Right hindlimb (tissue), 1 donor: ENCODE measurements around the gene GRIPAP1.
A peak's percentile ranks its signal among the peaks of the same experiment; 100 is the strongest.

Source experiments
- DNase-seq: peaks from one replicate; pipeline ENCODE4 v3.0.0-alpha.2; 2018

The GRIPAP1 gene

DNA sequence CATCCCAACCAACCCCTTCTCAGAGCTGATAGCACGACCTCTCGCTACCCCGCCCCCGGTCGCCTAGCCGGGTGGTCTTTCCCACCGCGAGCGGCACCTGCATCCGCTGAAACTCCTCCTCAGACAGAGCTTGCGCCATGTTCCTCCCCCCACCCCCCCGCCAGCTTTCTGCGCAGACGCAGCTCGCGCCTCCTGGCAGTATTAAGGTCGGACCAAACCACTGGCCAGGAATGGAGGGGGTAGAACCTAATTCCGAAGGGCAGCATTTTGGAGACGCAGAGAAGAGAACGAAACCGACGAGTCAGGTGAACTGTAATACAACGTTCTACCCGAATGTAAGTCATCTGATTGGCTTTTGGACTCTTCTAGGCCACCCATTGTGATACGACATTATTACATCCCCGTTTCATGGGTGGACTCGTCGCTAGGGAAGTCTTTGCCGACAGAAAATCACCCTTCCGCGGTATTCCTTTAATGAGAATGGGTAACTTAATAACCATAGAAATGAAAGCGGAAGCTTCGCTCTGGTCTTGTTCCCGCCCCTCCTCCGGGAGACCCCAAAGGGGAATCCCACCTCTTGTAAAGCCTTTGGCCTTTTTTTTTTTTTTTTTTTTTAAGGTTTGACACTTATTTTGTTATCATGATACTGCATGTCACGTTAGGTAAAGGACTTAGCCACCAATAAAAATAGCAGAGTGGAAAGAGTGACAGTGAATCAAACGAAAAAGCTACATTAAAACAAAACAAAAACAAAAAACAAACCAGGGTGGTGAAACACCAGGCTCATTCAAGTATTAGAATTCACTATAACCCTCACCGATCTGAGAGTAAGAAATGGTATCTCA is at the start of gene GRIPAP1:
TSS of gene GRIPAP1 (minus strand) at position 174 of the 845 bp plus-strand sequence. CDS start at position 139, 35 bp downstream.
- peak; percentile 85 for DNase-seq

GRCh38 chrX:49043987-49044281 is 41.9 kb upstream of the GRIPAP1 start:
- no peak for DNase-seq

DNA sequence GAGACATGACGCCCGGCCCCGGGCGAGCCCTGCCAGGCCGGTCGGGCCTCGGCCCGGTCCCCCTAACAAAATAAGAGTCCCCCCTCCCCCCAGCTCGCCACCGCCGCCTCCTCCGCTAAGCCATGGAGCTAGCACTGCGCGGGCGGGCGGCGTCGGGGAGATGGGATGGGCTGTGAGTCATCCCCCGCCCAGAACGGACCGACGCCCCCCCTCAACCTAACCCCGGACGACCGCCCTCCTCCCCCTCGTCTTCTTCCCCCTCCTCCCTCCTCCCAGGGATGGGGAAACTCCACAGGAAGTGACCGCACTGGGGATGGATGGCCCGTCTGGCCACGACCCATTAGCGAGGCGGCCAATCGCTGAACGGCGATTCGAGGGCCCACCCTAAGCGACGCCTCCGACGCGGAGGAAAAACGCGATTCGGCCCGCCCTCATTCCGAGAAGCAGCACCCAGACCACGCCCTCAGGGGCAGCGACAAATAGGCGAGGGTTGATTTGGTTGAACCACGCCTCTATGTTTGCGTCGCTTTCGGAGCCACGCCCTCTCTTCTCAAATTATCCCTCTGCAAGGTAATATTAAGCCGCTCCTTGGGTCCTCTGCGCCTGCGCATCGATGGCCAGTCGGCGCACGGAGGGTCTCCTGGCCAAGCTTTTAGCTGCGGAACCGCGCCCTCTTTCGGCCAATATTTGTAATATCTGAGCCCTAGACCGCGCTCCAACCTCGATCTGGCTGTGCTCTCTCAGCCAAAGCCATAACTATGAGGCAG is 41.3 kb upstream of the GRIPAP1 start, which contains the start of gene TFE3:
TSS of gene TFE3 (minus strand) at position 138 of the 767 bp plus-strand sequence. CDS start at position 7, 131 bp downstream.
- peak; percentile 98 for DNase-seq

- DNase-seq = no peak
Observed at GRCh38 chrX:49042581-49043219, 40.6 kb upstream of the GRIPAP1 start.

DNA sequence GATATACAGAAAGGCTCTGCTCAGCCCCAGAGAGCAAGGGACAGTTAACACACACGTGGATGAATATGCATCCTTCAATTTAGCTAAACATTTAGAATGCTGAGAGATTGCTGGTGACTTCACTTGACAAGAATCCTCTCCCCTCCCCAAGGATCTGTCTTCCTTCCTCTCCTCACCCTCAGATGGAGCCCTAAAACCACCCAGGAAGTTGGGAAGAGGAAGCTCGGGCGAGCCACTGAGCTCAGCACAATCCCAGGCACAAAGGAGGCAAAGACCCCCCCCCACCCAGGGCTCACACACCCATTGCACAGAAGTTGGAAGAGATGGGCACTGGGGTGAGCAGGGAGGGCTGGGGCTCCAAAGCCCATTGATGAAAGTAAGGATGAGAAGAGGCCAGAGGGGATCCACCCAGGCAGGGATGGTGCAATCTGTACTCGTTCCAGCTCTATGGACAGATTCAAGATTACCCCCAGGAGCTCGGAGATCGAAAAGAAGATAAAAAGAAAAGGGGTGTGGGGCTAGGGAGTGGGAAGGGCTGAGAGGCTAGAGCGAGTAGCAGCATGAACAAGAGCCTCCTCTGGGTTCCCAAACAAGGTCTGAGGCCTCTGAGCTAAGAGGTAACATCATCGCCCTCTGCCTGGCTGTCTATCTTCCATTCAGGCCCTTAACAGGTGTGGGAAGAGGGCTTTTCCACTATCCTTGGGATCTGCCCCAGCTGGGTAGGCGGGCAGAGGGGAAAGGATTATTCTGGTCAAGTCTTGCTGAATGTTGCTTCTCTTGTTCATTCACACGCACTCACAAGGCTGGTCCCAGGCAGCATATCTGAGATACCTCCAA is 39.9 kb upstream of the GRIPAP1 start:
- DNase-seq = no peak

- DNase-seq = no peak
Observed at GRCh38 chrX:49040376-49040955, 38.4 kb upstream of the GRIPAP1 start.

GRCh38 chrX:49039598-49040375 is 37.7 kb upstream of the GRIPAP1 start:
- peak; percentile 61 for DNase-seq

GRCh38 chrX:49037883-49038475 is 35.9 kb upstream of the GRIPAP1 start:
- DNase-seq = no peak

GRCh38 chrX:49030283-49030682 is 28.2 kb upstream of the GRIPAP1 start:
- DNase-seq = no peak

DNA sequence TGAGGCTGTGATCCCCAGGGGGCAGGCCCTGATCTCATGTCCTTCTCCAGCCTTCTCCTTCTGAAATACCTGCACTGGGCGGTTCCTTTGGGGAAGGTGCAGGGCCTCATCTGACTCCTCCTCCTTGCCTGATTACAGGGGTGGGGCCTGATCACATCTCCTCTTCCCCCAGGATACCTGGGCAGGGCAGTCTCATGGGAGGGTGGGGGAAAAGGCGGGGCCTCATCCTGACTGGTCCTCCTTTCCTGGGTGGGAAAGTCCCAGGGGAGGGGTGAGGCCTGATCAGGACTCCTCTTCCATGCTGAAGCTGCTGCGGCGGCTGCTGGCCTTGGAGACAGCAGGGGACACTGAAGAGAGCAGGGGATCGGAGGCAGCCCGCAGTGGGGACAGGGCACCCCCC is 27.8 kb upstream of the GRIPAP1 start:
- DNase-seq = no peak

DNA sequence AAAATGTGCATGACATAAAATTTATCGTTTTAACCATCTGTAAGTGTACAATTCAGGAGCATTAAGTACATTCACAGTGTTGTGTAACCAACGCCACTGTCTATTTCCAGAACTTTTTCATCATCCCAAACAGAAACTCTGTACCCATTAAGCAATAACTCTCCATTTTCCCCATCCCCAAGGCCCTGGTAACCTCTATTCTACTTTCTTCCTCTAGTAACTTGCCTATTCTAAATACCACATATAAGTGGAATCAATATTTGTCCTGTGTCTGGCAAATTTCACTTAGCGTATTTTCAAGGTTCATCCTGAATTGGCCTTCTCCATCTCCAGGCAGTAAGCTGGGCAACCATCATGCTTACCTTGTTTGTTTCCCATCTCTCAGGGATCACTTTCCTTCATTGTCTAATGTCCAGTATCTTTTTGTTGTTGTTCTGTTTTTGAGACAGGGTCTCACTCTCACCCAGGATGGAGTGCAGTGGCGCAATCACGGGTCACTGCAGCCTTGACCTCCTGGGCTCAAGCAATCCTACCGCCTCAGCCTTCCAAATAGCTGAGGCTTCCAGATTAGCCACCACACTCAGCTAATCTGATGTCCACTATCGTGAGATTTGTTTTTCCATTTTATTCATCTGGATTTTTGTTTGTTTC is 17.7 kb upstream of the GRIPAP1 start:
- DNase-seq = no peak

DNA sequence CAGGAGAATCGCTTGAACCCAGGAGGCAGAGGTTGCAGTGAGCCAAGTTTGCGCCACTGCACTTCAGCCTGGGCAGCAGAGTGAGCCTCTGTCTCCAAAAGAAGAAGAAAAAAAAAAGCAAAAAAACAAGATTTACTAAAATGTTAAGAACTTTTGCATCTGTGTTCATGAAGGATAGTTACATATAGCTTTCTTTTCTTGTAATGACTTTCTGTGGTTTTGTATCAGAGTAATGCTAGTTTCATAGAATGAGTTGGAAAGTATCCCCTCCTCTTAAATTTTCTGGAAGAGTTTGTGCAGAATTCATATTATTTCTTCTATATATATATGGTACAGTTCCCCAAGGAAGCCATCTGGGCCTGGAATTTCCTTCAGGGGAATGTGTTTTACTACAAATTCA is 17.0 kb upstream of the GRIPAP1 start:
- no peak for DNase-seq

DNA sequence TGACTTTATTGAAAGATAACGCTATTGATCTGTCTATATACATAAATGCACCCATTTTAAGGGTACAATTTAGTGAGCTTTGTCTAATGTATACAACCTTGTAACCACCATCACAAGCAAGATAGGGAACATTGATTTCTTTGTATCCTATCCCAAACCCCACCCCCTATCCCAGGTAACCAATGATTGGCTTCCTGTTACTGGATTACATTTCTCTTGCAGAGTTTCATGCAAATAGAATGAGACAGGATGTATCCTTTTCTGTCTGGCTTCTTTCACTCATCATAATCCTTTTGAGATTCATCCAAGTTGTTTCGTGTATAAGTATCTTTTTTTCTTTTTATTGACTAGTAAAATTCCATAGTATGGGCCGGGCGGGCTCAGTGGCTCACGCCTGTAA is 1.6 kb upstream of the GRIPAP1 start:
- no peak for DNase-seq

- no peak for DNase-seq
Observed at GRCh38 chrX:49001521-49002090, 458 bp downstream of the GRIPAP1 start.

- no peak for DNase-seq
Observed at GRCh38 chrX:49000636-49001035, 1.4 kb downstream of the GRIPAP1 start.

DNA sequence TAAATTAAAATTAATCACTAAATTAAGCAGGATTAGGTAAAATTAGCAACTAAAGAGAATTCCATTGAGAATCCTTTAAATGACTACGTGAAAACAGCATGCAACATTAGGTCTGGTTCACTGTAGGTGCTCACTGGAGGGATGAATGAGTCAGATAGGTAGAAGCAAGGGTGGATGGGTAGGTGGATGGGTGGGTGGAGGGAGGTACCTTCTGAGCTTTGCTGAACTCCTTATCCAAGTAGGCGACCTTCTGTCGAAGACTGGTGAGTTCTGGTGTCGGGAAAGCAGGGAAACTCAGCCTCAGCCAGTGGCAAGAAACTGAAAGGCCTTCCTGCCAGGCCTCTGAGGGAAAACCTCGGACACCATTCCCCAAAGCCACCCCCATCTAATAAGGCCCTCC is 3.0 kb downstream of the GRIPAP1 start:
- no peak for DNase-seq

GRCh38 chrX:48998391-48998790 is 3.7 kb downstream of the GRIPAP1 start:
- no peak for DNase-seq

DNA sequence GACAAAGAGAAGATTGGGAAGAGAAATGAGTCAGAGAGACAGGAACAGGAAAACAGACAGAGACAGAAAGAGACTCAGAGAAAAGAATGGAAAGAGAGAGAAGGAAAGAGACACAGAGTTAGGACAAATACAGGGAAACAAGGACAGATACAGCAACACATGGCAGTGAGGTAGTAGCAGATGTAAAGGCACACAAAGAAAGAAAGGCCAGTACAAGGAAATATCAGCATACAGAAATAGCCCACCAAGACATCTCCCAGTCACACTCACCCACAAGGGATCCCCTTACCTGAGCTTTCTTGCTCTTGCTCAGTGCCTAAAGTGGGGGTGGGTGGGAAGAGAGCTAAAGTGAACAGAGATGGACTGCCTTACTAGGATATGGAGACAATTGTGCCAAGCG is 4.2 kb downstream of the GRIPAP1 start:
- DNase-seq = no peak

GRCh38 chrX:48997455-48997854 is 4.6 kb downstream of the GRIPAP1 start:
- DNase-seq = no peak

GRCh38 chrX:48996969-48997368 is 5.1 kb downstream of the GRIPAP1 start:
- no peak for DNase-seq
